ENCODE results near the gene ASMTL. TPM values are rescaled to one million over a fixed set of nuclear protein-coding genes. Genes with fewer than 3 reads are reported as not detected.

ASMTL gene
- total RNA-seq, 6 experiments from 2014 or later = 12.5 to 27.3 (median 18.6) TPM

DNA sequence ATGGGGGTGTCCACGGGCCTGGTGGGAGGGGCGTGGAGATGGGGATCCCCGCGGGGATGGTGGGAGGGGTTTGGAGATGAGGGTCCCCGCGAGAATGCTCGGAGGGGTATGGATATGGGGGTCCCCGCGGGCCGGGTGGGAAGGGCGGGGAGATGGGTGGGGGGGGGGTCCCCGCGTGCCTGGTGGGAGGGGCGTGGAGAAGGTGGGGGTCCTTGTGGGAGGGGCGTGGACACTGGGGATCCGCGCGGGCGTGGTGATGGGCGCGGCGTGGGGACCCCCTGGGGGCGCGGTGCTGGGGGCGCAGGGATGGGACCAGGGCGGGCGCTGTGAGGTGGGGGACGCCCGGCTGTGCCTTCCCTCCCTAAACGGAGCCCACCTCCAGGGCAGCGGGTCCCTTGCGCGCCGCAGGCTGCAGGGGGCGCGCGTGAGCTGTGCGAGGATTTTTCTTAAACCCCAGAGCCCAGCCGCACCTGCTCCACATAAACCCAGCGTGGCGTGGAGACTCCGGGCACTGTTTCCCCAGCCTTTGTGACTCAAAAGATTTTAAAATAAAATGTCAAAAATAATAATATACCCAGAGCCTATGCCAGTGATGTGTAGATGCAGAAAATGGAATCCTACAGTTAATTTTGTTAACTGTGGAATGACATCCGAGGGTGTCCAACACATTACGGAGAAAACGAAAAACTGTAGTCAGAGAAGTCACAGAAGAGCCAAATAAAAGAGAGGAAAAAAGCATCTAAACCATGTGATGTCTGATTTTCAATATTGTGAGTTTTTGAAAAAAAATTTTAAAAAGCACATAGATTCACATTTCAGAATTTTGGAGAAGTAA, 1.5 kb upstream of the ASMTL start:
- DNase-seq (peak; percentile 90), ATAC-seq (peak; percentile 50 to 55 (median 54))
- Histone ChIP-seq H3K36me3 (no peaks in the 10 kb centered on the region), H3K9me3 (no peaks in the 10 kb centered on the region), H3K4me3 (peak overlapping the region; percentile 26 to 52 (median 38)), H3K27me3 (no peaks in the 10 kb centered on the region), H3K4me1 (no peaks in the 10 kb centered on the region), H3K27ac (peak overlapping the region in 1 of 3 donors; percentile 43)
- WGBS (ENCODE audit: insufficient coverage, low coverage, low lambda C conversion rate, missing lambda C conversion rate) = 8% methylated on average over 17 of the region's 45 CpGs
- intact Hi-C loops (cut with DNase I) = loop anchor here in 1 of 2 donors (10.0 kb wide), 1 partner anchor 121 kb away; no protein-coding TSS in a partner anchor
- TF ChIP-seq POLR2A (IDR thresholded peaks at IDR 0.05) = no peak
- TF ChIP-seq, protein P1, sequence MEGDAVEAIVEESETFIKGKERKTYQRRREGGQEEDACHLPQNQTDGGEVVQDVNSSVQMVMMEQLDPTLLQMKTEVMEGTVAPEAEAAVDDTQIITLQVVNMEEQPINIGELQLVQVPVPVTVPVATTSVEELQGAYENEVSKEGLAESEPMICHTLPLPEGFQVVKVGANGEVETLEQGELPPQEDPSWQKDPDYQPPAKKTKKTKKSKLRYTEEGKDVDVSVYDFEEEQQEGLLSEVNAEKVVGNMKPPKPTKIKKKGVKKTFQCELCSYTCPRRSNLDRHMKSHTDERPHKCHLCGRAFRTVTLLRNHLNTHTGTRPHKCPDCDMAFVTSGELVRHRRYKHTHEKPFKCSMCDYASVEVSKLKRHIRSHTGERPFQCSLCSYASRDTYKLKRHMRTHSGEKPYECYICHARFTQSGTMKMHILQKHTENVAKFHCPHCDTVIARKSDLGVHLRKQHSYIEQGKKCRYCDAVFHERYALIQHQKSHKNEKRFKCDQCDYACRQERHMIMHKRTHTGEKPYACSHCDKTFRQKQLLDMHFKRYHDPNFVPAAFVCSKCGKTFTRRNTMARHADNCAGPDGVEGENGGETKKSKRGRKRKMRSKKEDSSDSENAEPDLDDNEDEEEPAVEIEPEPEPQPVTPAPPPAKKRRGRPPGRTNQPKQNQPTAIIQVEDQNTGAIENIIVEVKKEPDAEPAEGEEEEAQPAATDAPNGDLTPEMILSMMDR (IDR thresholded peaks at IDR 0.05) = peak; percentile 96 to 98 (median 98)

DNA sequence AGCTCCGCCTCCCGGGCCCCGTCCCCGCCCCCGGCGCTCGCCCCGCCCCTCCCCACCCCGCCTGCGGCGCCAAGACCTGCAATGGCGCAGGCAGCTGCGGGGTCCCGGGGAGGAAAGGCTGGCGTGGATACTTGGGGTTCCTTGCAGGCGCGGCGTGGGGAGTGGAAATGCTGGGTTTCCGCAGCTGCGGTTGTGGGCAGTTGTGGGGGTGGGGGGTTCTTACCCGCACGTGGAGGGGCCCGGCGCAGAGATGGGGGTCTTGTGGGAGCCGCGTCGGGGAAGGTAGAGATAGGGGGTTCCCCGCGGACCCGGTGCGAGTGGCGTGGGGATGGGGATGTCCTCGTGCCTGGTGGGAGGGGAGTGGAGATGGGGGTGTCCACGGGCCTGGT, 680 bp upstream of the ASMTL start:
- peak in 2 of 3 donors; percentile 84 to 91 for DNase-seq
- TF ChIP-seq, protein P1 (IDR thresholded peaks at IDR 0.05) = no peak
- TF ChIP-seq POLR2A (IDR thresholded peaks at IDR 0.05) = no peak
- Histone ChIP-seq H3K9me3 (no peaks in the 10 kb centered on the region), H3K4me1 (no peaks in the 10 kb centered on the region), H3K27me3 (no peaks in the 10 kb centered on the region), H3K36me3 (no peaks in the 10 kb centered on the region), H3K27ac (peak overlapping the region in 2 of 3 donors; percentile 40 to 54), H3K4me3 (peak overlapping the region; percentile 34 to 54 (median 39))
- intact Hi-C loops (cut with DNase I) = loop anchor here in 1 of 2 donors (10.0 kb wide), 1 partner anchor 121 kb away; no protein-coding TSS in a partner anchor
- 0% methylated on average over 20 of the region's 34 CpGs for WGBS (ENCODE audit: insufficient coverage, low coverage, low lambda C conversion rate, missing lambda C conversion rate)
- ATAC-seq = peak; percentile 16 to 47 (median 32)

DNA sequence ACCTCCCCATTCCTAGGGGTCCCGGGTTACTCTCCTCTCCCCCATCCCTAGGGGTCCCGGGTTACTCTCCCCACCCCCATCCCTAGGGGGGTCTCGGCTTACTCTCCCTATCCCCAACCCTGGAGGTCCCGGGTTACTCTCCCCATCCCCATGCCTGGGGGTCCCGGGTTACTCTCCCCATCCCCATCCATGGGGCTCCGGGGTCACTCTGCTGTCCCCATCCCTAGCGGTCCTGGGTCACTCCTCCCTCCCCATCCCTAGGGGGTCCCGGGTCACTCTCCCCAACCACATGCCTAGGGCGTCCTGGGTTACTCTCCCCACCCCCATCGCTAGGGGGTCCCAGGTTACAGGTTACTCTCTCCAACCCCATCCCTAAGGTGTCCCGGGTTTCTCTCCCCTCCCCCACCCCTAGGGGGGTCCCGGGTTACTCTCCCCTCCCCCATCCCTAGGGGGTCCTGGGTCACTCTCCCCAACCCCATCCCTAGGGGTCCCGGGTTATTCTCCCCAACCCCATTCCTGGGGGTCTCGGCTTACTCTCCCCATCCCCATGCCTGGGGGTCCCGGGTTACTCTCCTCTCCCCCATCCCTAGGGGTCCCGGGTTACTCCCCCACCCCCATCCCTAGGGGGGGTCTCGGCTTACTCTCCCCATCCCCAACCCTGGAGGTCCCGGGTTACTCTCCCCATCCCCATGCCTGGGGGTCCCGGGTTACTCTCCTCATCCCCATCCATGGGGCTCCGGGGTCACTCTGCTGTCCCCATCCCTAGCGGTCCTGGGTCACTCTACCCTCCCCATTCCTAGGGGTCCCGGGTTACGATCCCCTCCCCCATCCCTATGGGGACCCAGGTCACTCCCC, 821 bp downstream of the ASMTL start:
- no peaks in the 10 kb centered on the region for H3K4me1 ChIP-seq
- DNase-seq (peak in 1 of 3 donors; percentile 61), ATAC-seq (no peak)
- H3K36me3 ChIP-seq = no peaks in the 10 kb centered on the region
- peak overlapping the region in 1 of 3 donors; percentile 40 for H3K27ac ChIP-seq
- intact Hi-C loops (cut with DNase I) = loop anchor here in 1 of 2 donors (10.0 kb wide), 1 partner anchor 123 kb away; no protein-coding TSS in a partner anchor
- no peaks in the 10 kb centered on the region for H3K27me3 ChIP-seq
- H3K9me3 ChIP-seq = no peaks in the 10 kb centered on the region
- 24% methylated on average over 19 of the region's 23 CpGs for WGBS (ENCODE audit: insufficient coverage, low coverage, low lambda C conversion rate, missing lambda C conversion rate)
- no peak for TF ChIP-seq POLR2A (IDR thresholded peaks at IDR 0.05)
- TF ChIP-seq, protein P1 (IDR thresholded peaks at IDR 0.05) = no peak
- peak overlapping the region; percentile 59 to 85 (median 75) for H3K4me3 ChIP-seq

DNA sequence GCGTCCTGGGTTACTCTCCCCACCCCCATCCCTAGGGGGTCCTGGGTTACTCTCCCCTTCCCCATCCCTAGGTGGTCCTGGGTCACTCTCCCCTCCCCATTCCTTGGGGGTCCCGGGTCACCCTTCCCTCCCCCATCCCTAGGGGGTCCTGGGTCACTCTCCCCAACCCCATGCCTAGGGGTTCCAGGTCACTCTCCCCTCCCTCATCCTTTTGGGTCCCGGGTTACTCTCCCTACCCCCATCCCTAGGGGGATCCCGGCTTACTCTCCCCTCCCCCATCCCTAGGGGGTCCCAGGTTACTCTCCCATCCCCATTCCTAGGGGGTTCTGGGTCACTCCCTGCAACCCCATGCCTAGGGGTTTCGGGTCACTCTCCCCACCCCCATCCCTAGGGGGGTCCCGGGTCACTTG, 1.5 kb downstream of the ASMTL start:
- no peak overlapping the region for H3K27ac ChIP-seq
- no peaks in the 10 kb centered on the region for H3K36me3 ChIP-seq
- no peak for TF ChIP-seq POLR2A (IDR thresholded peaks at IDR 0.05)
- TF ChIP-seq, protein P1 (IDR thresholded peaks at IDR 0.05) = no peak
- ATAC-seq (no peak), DNase-seq (peak in 1 of 3 donors; percentile 47)
- H3K27me3 ChIP-seq = no peaks in the 10 kb centered on the region
- 84% methylated on average over 4 of the region's 6 CpGs for WGBS (ENCODE audit: insufficient coverage, low coverage, low lambda C conversion rate, missing lambda C conversion rate)
- H3K4me1 ChIP-seq = no peaks in the 10 kb centered on the region
- H3K9me3 ChIP-seq = no peaks in the 10 kb centered on the region
- H3K4me3 ChIP-seq = no peak overlapping the region
- intact Hi-C loops (cut with DNase I) = loop anchor here in 1 of 2 donors (10.0 kb wide), 1 partner anchor 124 kb away; no protein-coding TSS in a partner anchor

Measured in right lobe of liver (tissue), 6 donors.